Ureter (tissue), 1 donor: ENCODE data around the gene PLCB4. TPM values are rescaled to one million over a fixed set of nuclear protein-coding genes. Genes with fewer than 3 reads are reported as not detected.

ENCODE experiments used
- DNase-seq: peaks from one replicate; pipeline ENCODE4 v3.0.0-alpha.2; 2020; ENCODE audit warnings: low spot score
- total RNA-seq: library from RNA; stranded (reverse); gene quantifications from one replicate; pipeline ENCODE4 v1.2.4, GENCODE V29; 2023
- donor health status: DM: yes; HTN: yes; CAD: no.

PLCB4 gene
- total RNA-seq, 1 donor from 2014 or later, result 22.9 TPM

DNA sequence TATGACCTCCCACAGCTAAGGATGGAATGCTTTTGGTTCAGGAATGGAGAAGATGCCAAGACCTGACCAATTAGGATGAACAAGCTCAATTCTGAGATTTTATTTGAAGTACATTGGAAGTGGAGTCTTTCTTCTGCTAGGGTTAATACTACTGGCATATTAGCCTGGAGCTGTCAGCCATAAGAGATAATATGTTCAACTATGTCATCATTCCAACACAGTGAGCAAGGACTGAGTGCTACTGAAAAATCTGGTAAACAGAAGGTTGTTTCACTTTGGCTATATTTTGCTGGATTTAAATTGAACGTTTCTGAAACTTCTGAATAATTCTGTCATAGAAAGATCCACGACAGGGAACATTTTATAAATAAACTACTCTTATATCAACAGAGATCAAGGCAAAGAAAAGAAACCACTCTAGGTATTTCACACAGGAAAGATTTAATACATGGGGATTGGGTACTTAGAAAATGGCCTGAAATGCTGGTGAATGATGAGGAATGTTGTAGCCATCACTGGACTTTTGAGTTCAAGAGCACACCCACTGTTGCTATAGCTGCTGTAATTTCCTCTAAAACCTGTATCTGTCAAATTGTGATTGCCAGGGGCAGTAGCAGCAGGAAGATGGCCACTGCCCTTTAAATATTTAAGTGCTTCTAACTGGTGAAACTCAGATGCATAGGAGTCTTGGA is 200.5 kb downstream of the PLCB4 start:
- no peak for DNase-seq

DNA sequence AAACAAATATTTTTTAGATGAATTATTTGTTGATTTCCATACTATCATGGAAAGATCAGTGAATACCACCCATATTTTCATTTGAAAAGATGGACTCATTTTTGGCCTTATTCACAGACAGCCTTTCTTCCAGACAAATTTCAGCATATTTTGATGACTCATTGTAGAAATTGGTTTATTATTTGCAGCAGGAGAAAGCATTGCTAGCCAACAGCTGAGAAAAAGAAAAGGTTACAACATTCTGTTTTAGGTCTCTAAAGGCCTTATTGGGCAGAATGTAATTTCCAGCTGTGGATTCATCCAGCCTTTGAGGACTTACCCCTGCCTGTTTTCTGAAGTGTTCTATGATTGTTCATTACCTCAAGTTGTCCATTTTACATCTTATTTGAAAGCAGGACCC is 201.9 kb downstream of the PLCB4 start:
- DNase-seq, result no peak

DNA sequence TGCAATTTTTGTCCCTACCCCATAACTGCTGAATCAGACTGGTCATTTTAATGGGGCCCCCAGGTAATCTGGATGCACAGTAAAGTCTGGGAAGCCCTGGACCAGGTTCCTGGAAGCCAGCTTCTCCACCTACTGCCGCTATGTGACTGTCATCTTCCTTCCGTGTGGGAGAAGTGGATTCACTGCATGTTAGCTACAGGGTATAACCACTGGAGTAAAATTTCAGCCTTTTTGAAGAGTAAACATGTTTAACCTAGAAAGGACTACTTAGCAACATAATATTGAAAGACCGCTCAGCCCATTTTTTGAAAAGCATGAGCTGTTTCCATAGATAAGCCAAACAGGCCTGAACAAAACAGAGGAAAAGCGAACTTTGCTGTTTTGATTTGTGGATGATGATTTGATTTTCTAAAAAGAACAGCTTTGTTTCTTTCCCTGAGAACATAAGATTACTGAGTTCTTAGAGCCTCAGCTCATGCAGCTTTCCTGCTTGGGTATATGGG is 208.1 kb downstream of the PLCB4 start:
- no peak for DNase-seq

DNA sequence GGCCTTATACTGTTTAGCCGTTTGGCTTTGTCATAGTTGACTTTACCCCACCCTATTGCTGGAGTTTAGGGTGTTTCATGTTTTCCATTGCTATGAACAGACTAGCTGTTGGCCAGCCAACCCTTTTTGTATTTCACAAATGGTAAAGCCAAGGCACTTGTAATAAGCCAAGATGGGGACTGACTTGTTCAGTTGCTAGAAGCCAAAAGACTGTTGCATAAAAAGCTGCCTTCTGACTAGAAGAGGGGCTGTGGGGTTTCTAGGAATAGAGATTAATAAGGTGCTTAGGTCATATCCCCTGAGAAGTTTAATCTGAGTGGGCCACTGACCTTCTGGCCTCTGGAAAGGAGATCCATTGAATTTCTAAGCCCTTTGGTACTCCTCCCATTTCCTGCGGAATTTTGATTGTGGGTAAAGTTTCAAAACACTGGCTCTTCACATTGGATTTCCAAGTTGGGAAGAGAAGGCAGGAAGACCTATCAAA is 211.1 kb downstream of the PLCB4 start:
- DNase-seq, result no peak

DNA sequence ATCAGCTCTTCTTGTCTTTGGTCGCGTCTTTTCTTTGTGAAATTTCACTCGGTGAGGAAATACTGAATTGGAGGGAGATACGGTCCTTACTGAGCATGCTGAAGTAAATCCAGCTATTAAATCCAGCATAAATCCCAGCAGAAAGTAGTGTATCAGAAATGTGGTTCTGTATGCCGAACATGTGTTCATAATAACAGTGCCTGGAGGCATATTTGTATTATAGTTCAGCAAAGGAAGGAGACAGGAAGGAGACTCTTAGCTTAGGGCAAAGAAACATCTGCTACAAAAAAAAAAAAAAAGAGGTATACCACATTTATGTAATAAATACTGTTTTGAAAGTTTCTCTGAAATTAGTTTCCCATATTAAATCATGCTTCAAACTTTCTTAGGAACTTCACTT is 211.8 kb downstream of the PLCB4 start:
- no peak for DNase-seq

DNA sequence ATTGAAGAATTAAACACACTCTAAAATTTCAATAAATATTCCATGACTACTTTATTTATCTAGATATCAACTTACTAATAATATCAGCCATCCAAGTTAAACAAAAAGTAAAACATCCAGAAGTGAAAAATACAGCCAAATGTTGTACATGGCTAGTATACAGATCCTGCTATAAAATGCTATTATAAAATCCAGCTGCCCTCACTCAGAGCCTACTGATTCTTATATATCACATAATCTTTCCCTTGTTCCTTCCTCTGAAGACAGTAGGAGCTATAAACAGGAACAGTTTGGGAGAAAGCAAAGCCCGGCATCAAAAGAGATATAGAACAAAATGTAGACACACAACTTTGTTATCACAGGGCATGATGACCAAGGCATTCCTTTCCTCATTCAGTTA is 212.9 kb downstream of the PLCB4 start:
- DNase-seq, result no peak

DNA sequence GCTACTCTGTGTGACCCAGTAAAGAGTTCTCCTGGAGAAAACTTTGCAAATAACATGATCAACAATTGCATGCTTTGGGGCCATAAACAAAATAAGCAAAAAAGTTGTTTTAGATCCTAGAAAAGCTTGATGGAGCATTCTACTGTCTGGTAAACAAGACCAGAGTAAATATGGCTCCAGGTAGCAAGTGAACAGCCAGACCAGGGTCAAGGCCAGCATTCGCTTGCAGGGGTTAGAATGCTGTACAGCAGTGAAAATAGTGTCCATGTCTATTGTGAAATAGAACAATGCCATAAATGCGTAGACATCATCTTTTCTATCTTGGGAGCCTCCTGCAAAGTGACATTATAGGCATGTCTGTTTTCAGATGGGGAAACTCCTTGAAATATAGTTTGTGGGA is 216.7 kb downstream of the PLCB4 start:
- DNase-seq, result no peak

DNA sequence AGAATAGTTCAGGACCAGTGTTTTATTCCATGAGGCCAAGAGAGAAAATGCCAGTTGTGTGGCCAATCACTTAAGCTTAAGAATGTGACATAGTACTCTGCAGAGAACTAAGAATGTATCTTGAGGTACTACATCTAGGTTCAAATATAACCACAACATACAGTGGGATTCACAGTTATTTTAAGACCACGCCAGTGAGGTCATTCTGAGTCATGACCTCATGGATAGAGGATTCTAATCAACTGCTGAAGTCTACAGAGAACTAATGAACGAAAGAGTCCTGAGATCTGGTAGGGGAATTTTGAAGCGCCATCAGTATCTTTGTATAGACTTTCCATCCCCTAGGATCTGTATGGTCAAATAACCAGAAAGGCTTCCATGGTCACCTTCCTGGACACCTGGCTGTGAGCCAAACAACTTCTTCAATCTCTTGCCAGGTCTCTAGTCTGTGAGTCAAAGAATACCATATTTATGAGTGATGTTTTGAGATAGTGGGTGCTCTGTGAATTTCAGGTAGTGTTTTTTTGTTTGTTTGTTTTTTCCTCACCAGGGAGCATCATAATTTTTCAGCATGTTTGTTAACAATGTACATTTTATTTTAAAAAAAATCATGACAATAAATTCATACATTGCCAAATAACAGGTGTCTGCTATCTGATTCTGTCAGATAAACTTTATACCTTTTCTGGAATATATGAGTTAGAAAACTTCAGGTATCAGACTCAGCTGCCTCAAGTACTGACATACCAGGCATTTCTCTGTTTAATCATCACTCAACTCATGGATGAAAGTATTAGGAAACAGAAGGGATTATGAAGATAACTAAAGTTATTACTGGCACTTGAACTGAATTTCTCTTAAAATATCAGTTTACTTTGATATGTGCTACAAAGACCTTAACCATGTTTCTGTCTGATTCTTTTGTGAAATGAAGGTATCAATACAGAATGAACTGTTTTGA is 217.9 kb downstream of the PLCB4 start:
- DNase-seq, result no peak

DNA sequence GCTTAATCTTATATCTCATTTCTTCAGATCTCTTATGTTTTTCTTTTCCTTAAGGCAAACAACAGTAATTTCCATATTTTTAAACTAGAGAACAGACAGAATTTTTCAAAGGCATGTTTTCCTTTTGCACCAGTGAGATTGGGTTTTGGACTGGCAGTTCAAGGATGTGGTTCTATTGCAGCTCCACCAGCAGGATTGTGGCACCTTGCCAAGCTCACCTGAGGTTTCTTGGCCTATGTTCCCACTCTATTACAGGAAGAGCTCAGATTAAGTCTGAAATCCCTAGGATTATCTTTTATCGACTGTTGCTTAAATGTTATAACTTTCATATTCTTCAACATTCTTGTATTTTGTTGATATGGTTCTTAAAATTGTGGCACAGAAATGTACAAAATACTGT is 218.9 kb downstream of the PLCB4 start:
- DNase-seq, result no peak

DNA sequence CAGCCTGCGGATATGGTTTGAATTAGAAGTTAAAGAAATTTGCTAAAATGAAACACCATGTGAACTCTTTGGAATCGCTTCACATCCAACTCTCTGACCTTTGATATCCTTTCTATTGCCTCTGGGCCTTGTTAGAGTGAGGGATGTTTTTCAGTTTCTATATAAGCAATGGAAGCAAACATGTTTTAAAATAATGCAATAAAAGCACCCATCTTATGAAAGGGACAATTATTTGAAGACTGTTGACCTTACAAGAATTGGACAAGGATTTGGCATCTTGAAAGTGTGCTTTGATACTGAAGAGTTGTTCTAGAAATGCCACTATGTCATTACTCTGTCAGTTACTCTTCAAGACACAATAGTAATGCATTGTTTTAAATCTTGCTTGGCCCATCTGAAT is 221.4 kb downstream of the PLCB4 start:
- DNase-seq, result no peak

DNA sequence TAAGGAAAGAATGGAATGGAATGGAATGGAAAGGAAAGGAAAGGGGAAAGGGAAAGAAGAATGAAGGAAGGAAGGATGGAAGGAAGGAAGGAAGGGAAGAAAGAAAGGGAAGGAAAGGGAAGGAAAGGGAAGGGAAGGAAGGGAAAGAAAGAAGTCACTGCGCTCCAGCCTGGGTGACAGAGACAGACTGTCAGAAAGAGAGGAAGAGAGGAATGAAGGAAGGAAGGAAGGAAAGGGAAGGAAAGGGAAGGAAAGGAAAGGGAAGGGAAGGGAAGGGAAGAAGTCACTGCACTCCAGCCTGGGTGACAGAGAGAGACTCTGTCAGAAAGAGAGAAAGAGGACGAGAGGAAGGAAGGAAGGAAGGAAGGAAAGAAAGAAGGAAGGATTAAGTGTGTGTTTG is 224.3 kb downstream of the PLCB4 start:
- DNase-seq, result no peak

DNA sequence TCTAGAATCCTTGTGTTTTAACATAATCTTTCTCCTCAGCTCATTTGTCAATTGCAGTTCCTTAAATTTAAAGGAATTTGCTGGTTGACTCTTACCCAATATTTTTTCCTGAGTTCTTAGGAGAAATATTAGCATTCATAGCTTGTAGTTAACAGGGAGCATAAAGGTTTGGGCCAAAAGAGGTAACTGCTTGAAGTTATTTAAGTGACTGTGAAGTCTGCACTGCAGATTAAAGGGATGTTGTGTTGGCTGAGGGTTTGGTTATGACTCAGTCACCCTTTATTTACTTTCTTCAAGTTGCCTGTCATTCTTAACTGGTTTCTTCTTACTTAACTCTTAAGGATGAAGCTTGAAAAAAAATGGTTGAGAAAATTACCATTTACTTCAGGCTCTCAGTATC is 225.2 kb downstream of the PLCB4 start:
- DNase-seq, result no peak

DNA sequence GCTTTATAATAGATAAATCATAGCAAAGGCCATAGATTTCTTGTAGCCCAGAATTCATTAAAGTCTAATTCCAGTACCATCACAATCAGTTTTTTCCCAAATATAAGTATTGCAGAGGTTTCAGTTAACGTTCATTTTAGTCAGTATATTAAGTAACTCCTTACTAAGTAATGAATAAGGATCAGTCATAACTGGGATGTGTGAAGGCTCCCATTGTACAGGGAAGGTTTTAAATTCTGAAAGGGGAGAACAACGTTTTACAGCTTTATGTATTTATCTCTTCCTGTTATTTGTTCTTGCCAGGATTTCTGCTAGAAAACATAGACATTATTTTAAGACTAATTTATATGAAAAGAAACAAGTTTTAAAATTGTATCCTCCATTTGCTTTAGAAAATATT is 230.0 kb downstream of the PLCB4 start:
- DNase-seq, result no peak

DNA sequence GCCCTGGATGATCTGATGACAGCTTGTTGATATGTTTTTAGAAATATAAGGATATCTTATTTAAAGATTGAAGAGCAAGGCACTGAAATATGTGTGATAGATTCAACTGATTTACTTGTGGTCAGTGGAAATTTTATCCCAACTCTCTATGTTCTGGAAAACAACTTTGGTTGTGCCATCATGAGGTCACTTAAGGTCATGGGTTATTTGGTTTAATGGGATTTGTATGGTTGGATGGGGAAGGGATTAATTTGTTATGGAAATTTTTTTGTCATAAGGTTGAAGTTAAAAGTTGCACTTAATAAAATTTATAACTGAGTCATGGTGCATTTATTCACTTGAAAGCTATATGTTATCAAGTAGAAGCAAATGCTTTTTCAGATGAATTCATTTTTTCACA is 231.2 kb downstream of the PLCB4 start:
- no peak for DNase-seq

DNA sequence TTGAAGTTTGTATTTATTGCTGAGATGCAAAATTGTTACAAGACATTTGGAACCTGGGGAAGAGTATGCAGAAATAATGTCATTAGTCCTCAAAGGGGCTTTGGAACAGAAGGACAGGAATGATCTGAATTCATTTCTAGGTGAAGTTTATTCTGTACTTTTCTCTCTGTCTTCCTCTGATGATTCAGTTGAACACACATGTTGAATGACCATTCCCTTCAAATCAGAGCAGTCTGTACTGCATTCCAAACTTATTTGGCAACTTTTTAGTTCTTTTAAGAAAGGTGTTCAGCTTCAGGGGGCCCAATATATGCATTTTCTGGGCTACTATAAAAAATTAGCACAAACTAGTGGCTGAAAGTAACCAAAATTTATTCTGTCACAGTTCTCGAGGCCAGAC is 231.6 kb downstream of the PLCB4 start:
- DNase-seq, result no peak

DNA sequence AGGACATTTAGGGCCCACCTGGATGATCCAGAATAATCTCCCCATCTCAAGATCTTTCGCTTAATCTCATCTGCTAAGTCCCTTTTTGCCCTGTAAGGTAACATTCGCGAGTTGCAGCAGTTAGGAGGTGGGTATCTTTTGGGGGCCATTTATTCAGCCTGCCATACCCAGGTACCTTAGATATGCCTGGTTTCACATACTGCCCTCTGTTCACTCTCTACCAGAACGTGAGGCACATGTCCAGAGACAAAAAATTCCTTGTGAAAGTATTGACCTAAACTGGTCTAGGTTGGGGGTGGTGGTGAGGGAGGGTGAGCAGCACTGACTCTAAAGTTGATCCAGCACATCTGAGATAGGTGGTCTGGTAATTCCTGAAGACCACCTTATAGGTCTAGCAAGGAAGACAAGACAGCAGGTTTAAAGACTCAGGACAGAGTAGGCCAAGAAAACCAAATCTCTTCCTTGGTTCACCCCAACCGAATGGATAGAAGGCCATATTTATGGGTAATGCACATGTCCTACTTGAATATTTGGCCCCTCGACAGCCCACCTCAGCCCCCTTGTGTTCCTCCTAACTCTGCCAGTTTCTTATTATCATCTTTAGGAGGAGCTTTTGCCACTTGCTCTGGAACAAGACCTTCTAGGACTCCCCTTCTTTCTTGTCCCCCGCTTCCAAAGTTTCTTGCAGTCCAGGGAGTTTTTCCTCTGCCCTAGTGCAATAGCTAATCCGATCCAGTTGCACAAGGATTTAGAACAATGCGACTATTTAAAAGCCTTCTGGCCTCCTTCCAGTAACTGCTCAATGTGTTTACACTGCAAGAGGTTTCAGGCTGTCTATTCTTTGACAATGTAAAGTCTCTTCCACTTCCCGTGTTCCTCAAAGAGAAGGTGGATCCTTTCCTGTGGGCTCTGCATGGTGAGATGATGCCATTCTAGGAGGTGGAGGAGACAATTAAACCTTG is 232.5 kb downstream of the PLCB4 start:
- DNase-seq, result no peak

DNA sequence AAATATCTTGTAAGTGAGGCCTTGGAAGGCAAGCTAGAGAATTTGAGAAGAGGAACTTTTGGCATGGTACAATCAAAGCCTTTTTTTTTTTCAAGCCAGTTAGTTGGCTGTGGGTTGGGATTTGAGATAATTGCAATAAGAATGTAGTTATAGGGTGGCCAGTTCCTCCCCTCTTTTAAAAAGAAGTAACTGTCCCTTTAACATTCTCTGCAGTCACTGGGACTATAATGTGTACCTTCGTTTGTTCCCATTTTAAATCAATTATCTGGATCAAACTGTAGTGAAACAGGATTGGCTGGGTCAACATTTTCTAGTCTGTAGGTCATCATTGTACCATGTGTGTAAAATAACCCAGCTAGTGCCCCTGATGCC is 233.2 kb downstream of the PLCB4 start:
- DNase-seq, result no peak

DNA sequence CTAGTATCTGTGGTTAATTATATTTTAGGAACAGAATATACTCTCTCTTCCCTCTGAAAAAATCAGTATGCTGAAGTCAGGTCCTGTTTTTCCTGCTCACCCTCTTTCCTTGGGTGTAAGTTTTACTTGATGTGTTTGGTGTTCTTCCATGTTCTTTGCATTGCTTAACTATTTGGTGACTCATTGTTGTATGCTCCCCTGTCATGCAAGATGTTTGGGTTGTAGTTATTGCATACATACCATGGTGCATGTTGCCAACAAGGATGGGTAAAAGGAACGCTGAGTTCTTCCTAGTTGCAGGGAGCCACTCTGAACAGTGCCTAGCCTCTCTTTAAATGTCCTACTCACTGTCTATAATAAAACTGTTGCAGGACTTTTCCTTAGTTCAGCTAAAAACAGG is 237.6 kb downstream of the PLCB4 start:
- no peak for DNase-seq

DNA sequence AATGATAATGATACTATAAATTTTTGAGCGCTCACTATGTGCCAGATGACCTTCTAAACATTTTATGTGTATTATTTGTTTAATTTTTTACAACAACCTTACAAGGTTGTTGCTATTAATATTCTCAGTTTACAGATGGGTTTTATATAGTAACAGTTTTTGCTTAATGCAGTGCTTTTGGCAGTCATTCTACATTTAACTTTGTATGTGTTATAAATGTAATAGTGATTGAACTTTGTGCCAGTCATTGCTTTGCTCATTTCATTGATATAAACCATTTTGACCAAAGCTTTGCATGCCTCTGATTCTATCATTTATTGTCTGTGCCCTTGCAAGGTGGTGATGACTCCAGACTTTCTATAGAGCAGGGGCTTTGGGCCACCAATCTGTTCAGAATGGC is 239.2 kb downstream of the PLCB4 start:
- no peak for DNase-seq

DNA sequence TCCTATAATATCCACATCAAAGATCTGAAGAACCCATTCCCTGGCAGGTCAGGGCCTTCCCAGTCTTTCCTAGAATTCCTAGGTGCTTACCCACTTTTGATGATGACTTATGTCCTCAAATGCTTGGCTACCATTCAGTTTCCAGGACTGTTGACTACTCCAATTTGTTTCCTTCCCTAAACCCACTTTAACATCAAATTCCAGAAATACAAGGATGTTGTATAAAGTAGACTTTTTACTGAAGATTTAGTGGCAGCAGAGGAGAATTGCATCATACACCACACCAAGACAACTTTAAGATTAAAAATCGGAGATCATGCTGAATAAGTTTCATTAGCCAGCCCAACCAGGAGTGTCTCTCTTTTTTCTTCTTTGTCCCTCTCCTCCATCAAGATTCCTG is 242.2 kb downstream of the PLCB4 start:
- no peak for DNase-seq

DNA sequence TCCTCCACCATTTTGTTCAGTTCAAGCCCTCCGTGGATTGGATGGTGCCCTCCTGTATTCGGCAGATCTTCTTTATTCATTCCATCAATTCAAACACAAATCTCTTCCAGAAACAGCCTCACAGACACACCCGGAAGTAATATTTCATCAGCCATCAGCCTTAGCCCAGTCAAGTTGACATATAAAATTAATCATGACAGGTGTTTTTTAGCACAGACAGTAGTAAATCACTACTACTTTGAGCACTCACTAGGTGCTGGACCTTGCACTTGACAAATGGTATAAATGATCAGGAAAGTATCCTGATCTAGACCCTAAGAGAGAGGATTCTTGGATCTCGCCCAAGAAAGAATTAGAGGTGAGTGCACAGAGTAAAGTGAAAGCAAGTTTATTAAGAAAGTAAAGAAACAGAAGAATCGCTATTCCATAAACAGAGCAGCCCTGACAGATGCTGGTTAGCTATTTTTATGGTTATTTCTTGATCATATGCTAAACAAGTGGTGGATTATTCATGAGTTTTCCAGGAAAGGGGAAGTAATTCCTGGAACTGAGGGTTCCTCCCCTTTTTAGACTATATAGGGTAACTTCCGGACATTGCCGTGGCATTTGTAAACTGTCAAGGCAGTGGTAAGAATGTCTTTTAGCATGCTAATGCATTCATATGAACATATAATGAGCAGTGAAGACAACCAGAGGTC is 250.9 kb downstream of the PLCB4 start:
- DNase-seq, result no peak
